OCI-LY3 (cell line): ENCODE measurements around the gene MNAT1.

ENCODE experiments used
- H2AFZ ChIP-seq: fragments of 200-600, 300-600 bp; shearing (Covaris generic); 2 replicates; pipeline ENCODE4 v1.6.0; 2014; ENCODE audit warnings: antibody characterized with exemption, low read depth, low read length
- H3K27ac ChIP-seq: fragments of 200-600, 300-600 bp; sonication (generic); 2 replicates; pipeline ENCODE4 v1.5.1; 2014; ENCODE audit warnings: mild to moderate bottlenecking, low read length, moderate library complexity, mixed read lengths
- H3K27me3 ChIP-seq: fragments of 200-600, 300-600 bp; sonication (generic); 2 replicates; pipeline ENCODE4 v1.6.1; 2014; ENCODE audit warnings: low read depth, low read length, mixed read lengths
- H3K36me3 ChIP-seq: fragments of 200-600, 300-600 bp; sonication (generic); replicated peaks from 2 replicates; pipeline ENCODE3; 2014; ENCODE audit warnings: low read depth, low read length, mixed read lengths
- H3K4me1 ChIP-seq: fragments of 300-600, 200-600 bp; sonication (generic); 2 replicates; pipeline ENCODE4 v1.6.1; 2014; ENCODE audit warnings: low read length, mixed read lengths
- H3K4me2 ChIP-seq: fragments of 200-600, 300-600 bp; sonication (generic); 2 replicates; pipeline ENCODE4 v1.6.1; 2014; ENCODE audit warnings: low read length, mixed read lengths
- H3K4me3 ChIP-seq: fragments of 300-600, 200-600 bp; sonication (generic); 2 replicates; pipeline ENCODE4 v1.5.1; 2014; ENCODE audit warnings: antibody characterized with exemption, mild to moderate bottlenecking, low read length, moderate library complexity
- H3K79me2 ChIP-seq: fragments of 300-600, 200-600 bp; shearing (Covaris generic); 2 replicates; pipeline ENCODE4 v1.6.1; 2014; ENCODE audit warnings: mild to moderate bottlenecking, low read length, mixed read lengths
- H3K9ac ChIP-seq: fragments of 300-600, 200-600 bp; shearing (Covaris generic); 2 replicates; pipeline ENCODE4 v1.6.0; 2014; ENCODE audit warnings: mild to moderate bottlenecking, low read length, moderate library complexity
- H3K9me3 ChIP-seq: fragments of 200-600, 300-600 bp; shearing (Covaris generic); 2 replicates; pipeline ENCODE4 v1.6.1; 2014; ENCODE audit warnings: low read length, mixed read lengths; ENCODE audit not compliant: insufficient read depth
- H4K20me1 ChIP-seq: fragments of 200-600, 300-600 bp; sonication (generic); 2 replicates; pipeline ENCODE4 v1.6.1; 2016; ENCODE audit warnings: low read length, mixed read lengths; ENCODE audit not compliant: insufficient read depth
- EZH2phosphoT487 ChIP-seq: fragments of 200-600 bp; shearing (Covaris generic); IDR thresholded peaks from 2 replicates; pipeline ENCODE4 v1.6.1; 2018; ENCODE audit warnings: antibody characterized with exemption, mixed run types, low read depth
- TF ChIP-seq, protein P1 (sequence below): fragments of 200-600, 300-600 bp; sonication (generic); IDR thresholded peaks from 2 replicates; pipeline ENCODE4 v1.5.1; 2014; ENCODE audit warnings: antibody characterized with exemption, low read length, low read depth

MNAT1 gene

DNA sequence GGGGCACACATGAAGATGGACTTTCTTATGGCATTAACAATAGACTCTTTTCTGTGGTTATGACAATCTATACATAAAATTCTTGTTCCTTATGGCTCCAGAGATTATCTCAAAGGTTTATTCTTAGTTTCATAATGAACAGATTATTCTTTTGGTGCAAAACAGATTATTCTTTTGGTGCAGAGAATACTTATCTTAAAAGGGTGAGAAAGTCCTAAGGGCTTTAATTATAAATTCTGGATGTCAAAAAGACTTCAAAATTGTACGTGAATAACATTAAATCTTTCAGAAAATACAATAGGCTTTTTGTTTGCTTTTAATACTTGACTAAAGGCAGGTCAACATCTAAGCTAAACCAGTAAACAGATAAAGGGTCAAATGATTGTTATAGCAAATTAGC, 69.3 kb downstream of the MNAT1 start:
- Histone ChIP-seq H3K27ac (no peak overlapping the region), H3K4me1 (peaks cover 4% of the 10 kb centered on the region), H3K9me3 (no peaks in the 10 kb centered on the region), H3K27me3 (no peaks in the 10 kb centered on the region), H3K4me2 (no peak overlapping the region), H3K36me3 (peaks cover 9% of the 10 kb centered on the region), H3K4me3 (no peak overlapping the region), H3K79me2 (no peaks in the 10 kb centered on the region), H3K9ac (no peak overlapping the region), H2AFZ (no peak overlapping the region), H4K20me1 (no peaks in the 10 kb centered on the region)
- TF ChIP-seq EZH2phosphoT487 = no peak
- TF ChIP-seq, protein P1, sequence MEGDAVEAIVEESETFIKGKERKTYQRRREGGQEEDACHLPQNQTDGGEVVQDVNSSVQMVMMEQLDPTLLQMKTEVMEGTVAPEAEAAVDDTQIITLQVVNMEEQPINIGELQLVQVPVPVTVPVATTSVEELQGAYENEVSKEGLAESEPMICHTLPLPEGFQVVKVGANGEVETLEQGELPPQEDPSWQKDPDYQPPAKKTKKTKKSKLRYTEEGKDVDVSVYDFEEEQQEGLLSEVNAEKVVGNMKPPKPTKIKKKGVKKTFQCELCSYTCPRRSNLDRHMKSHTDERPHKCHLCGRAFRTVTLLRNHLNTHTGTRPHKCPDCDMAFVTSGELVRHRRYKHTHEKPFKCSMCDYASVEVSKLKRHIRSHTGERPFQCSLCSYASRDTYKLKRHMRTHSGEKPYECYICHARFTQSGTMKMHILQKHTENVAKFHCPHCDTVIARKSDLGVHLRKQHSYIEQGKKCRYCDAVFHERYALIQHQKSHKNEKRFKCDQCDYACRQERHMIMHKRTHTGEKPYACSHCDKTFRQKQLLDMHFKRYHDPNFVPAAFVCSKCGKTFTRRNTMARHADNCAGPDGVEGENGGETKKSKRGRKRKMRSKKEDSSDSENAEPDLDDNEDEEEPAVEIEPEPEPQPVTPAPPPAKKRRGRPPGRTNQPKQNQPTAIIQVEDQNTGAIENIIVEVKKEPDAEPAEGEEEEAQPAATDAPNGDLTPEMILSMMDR = no peak

DNA sequence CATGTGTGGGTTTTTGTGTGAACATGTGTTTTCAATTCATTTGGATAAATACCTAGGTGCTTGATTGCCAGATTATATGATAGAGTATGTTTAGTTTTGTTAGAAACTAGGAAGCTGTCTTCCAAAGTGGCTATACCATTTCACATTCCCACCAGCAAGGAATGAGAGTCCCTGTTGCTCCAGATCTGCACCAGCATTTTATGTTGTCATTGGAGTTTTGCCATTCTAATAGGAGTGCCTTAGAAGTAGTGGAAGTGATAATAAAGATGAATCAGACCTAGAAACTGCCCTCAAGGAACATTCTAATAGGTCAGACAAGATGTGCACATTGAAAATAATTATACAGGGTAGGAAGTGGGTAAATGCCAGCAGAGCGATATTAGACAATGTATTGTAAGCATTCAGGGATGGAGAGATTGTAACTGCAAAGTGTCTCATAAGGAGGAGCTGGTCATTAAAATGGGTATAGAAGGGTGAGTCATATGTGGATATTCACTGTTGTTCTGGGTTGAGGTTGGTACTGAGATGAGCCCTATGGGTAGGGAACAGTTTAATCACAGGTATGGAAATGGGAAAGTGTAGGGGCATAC, 71.4 kb downstream of the MNAT1 start:
- Histone ChIP-seq H4K20me1 (no peaks in the 10 kb centered on the region), H3K4me1 (no peaks in the 10 kb centered on the region), H3K4me3 (no peak overlapping the region), H3K27me3 (no peaks in the 10 kb centered on the region), H3K4me2 (no peak overlapping the region), H3K79me2 (no peaks in the 10 kb centered on the region), H2AFZ (no peak overlapping the region), H3K9me3 (no peaks in the 10 kb centered on the region), H3K9ac (no peak overlapping the region), H3K36me3 (peaks cover 5% of the 10 kb centered on the region), H3K27ac (no peak overlapping the region)
- TF ChIP-seq, protein P1 = no peak
- TF ChIP-seq EZH2phosphoT487 = no peak

DNA sequence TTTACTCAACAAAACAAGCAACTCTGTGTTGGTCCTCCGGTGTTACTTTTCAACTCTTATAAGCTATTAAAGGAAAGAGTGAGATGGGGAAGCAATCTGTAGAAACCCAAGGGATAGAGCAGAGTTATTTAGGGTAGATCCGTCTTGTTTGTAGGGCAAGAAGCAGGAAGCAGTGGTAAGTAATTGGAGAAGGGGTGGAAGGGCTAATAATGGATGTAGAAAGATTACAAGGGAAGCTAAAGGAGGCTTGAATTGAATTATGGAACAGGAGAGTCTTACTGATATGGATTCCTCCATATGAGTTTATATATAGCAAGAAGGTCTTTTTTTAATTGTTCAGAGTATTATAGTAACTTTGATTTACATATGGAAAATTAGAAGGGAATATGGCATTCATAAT, 72.7 kb downstream of the MNAT1 start:
- H2AFZ ChIP-seq = no peak overlapping the region
- no peaks in the 10 kb centered on the region for H3K4me1 ChIP-seq
- no peaks in the 10 kb centered on the region for H4K20me1 ChIP-seq
- no peak overlapping the region for H3K9ac ChIP-seq
- H3K79me2 ChIP-seq = no peaks in the 10 kb centered on the region
- no peaks in the 10 kb centered on the region for H3K27me3 ChIP-seq
- H3K9me3 ChIP-seq = no peaks in the 10 kb centered on the region
- H3K36me3 ChIP-seq = peaks cover 8% of the 10 kb centered on the region
- H3K4me2 ChIP-seq = no peak overlapping the region
- TF ChIP-seq EZH2phosphoT487 = no peak
- TF ChIP-seq, protein P1 = no peak
- H3K4me3 ChIP-seq = no peak overlapping the region
- H3K27ac ChIP-seq = no peak overlapping the region

DNA sequence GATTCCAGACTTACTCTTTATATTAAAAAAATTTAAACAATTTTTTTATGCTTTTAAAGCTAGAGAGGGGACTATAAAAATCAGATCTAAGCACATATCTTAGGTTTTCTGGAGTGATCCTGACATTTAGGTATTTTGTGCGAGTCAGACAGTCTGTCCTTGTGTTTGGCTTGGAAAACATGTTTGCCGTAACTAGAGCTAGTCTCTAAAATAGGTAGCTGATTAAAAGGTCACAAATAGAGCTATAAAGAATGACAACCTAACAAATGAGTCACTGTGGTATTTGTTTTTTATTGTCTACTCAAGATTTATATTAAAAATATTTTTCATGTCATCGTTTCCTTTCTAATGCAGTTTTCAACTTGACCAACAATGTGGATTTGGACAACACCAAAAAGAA, 73.4 kb downstream of the MNAT1 start:
- no peak for TF ChIP-seq EZH2phosphoT487
- TF ChIP-seq, protein P1 = no peak
- Histone ChIP-seq H3K4me3 (no peak overlapping the region), H4K20me1 (no peaks in the 10 kb centered on the region), H3K9ac (no peak overlapping the region), H3K9me3 (no peaks in the 10 kb centered on the region), H3K27ac (no peak overlapping the region), H3K4me2 (no peak overlapping the region), H3K79me2 (no peaks in the 10 kb centered on the region), H2AFZ (no peak overlapping the region), H3K36me3 (peaks cover 11% of the 10 kb centered on the region), H3K4me1 (no peaks in the 10 kb centered on the region), H3K27me3 (no peaks in the 10 kb centered on the region)
